ENCODE results near the gene FAM76B.

FAM76B gene

DNA sequence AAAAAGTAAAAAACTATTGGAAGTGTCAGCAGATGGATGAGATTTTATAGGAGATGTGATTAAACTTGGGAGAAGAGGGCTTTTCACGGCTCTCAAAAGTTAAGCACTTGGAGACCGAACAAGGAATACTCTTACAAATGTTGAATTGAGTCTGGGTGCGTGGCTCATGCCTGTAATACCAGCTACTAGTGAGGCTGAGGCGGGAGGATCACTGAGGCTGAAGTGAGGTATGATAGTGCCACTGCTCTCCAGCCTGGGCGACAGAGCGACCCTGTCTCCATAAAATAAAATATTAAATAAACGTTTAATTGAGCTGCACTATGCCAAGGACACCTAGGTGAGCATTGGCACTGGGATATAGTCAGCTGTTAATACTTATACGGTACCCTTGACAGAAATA is 2.6 kb upstream of the FAM76B start:
- no peak for DNase-seq

- DNase-seq, result no peak
Observed at GRCh38 chr11:95791709-95792033, 2.1 kb upstream of the FAM76B start.

DNA sequence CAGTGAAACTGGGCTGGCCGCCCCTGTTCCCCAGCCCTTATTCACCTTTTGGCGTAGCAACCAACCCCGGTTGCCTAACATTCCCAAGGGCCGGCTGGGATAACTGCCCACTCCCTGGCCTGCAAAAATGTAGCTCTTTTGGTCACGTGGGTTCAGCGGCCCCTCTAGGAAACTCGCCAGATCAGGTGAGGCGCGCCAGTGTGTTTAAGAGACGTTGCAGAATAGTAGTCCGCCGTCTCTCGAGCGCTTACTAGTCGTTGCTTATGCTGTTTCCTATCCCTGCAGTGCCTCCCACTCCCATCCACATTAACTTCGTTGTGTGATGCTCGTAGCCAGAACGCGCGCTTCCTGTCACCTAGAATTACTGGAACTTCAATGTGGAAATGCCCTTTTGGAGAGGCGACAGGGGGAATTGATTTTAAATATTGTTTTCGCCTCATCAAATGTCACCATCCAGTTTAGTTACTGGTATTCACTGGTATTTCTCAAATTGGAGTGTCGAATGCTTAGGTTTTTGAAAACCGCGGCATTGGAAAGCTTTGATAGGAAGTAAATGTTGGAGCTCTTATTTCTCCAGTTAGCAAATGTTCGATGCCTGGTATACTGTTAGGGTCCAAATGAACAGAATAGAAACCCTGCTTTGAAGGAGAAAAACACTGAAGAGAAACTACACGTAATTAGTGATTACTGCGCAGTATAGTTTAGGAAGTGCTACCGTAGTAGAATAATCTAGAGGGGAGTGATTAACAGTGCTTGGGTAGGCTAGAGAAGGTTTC is 1.5 kb upstream of the FAM76B start:
- DNase-seq, result peak in 12 of 14 donors; percentile 41 to 79 (median 56)

- peak; percentile 51 to 96 (median 84) for DNase-seq
Observed at GRCh38 chr11:95790123-95790932, 746 bp upstream of the FAM76B start, which contains the start of gene CEP57. Gene CEP57 (plus strand): TSS chr11:95790498. CDS start chr11:95790699, 201 bp downstream.

DNA sequence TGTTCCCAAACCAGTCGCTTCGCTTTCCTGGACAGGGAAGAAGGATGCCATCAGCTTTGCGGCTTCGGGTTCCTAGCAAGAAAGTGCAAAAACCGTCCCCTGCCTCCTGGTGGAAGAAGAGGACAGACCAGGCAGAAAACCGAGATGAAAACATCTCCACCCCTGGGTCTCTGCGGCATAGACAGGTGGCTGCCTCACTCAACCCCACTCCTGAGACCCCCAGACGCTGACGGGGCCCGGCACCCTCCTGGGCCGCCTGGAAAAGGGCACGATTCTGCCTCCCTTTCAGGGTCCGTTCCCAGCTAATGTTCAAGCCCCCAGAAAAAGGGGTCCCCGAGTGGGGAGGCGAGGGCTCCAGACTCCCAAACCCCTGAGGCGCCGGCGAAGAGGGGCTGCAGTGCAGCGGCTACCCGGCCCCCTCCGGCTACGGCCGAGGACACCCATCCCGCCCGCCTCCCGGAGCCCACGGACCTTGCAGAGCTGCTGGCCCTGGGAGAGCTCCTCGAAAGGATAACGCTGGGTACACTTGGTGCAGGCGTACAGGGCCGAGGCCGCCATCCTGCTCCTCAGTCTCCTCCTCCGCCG is 569 bp downstream of the FAM76B start:
- DNase-seq, result peak in 7 of 14 donors; percentile 2 to 65 (median 17)

- DNase-seq, result no peak
Observed at GRCh38 chr11:95780544-95780943, 9.0 kb downstream of the FAM76B start.

DNA sequence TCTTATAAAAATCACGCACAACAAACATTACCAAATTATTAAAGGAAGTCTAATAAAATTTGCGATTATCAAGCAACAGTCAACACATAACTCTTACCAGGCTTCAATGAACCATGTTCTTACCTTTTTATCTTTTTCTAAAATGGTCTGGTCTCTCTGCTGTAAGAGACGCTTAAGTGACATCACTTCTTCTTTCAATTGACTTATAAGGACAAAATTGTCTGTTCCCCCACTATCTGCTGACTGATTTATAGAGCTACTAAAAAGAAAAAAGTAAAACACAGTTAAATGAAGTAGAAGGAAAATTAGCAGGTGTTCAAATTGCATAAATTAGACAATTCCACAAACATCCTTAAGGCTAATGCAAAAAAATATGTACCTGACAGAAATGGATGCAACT is 10.9 kb downstream of the FAM76B start:
- DNase-seq, result no peak

DNA sequence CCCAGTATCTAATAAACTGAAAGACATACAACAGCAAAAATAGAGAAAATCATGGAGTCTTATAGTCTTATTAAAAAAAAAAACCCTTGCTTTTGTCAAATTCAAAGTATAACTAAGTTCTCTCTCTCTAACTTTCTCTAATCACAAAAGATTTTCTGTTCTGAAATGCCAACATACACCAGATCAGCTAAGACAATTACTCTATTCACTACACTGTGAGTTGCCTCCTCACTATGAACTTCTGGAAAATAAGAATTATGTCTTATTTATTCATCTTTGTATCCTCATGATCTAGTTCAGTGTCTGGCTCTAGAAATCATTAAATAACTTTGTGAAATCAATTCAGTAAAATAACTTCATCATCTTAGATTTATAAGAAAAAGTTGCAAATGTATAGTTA is 12.7 kb downstream of the FAM76B start:
- DNase-seq, result no peak

GRCh38 chr11:95768521-95768920 is 21.1 kb downstream of the FAM76B start:
- no peak for DNase-seq

- no peak for DNase-seq
Observed at GRCh38 chr11:95767498-95767897, 22.1 kb downstream of the FAM76B start.

GRCh38 chr11:95766701-95767100 is 22.9 kb downstream of the FAM76B start:
- DNase-seq, result no peak

DNA sequence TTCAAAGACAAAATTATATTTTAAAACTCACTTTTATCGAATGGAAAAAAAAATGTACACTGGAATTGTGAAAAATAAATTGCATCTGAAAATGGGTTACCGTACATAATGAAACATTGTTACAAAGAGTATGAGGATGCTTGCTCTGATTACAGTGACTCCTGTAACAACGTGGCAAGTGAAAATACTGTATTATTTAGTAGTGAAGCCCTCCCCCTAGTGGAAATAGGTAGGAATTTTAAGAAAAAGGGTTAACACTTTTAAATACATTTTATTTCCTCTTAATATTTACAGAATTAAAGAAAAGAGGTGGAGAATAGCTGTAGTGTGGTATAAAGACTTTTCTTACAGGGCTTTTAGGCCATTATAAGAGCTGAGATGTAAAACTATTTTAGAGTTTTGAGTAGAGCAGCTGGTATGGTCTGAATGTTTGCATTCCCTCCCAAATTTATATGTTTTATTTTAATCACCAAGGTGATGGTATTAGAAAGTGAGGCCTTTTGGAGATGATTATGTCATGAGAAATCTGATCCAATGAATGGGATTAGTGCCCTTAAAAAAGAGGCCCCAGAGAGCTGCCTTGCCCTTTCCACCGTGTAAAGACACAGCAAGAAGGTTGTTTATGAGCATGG is 25.2 kb downstream of the FAM76B start:
- peak in 1 of 14 donors; percentile 29 for DNase-seq

- DNase-seq, result no peak
Observed at GRCh38 chr11:95762534-95762933, 27.0 kb downstream of the FAM76B start.

GRCh38 chr11:95760941-95761340 is 28.6 kb downstream of the FAM76B start:
- DNase-seq, result no peak

GRCh38 chr11:95751515-95751914 is 38.1 kb downstream of the FAM76B start:
- no peak for DNase-seq

DNA sequence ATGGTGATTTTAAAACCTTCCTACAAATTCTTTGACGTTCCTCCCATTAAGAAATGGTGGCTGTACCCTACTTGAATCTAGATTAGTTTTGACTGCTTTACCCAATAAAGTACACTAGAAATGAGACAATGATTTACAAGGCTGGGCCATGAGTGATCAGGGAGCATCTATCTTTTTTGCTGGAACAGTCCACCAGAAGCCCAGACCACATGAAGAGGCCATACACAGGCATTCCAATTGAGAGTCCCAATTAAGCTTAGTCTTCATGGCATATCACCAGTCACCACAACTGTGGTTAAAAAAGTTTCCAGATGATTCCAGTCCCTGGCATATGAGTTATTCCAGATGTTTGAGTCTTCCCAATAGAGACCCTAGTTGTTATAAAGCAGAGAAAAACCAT is 39.5 kb downstream of the FAM76B start:
- DNase-seq, result no peak

- no peak for DNase-seq
Observed at GRCh38 chr11:95739108-95739938, 50.3 kb downstream of the FAM76B start.

- DNase-seq, result no peak
Observed at GRCh38 chr11:95736809-95737208, 52.8 kb downstream of the FAM76B start.

GRCh38 chr11:95736355-95736754 is 53.2 kb downstream of the FAM76B start:
- DNase-seq, result no peak

- no peak for DNase-seq
Observed at GRCh38 chr11:95734009-95734572, 55.5 kb downstream of the FAM76B start.

- DNase-seq, result no peak
Observed at GRCh38 chr11:95732930-95733602, 56.5 kb downstream of the FAM76B start.
